Spleen (tissue), 11 donors: ENCODE data around the gene PAFAH1B1. TPM values are rescaled to one million over a fixed set of nuclear protein-coding genes. Genes with fewer than 3 reads are reported as not detected.
A peak's percentile ranks its signal among the peaks of the same experiment; 100 is the strongest.
"Not testable (repeated sequence)": the region's sequence is repeated elsewhere in the genome, so short reads cannot be mapped to it uniquely, and the experiment has no call there.

Source experiments
- DNase-seq: peaks from one replicate; pipeline ENCODE4 v3.0.0-alpha.2; 2020
- H3K27ac ChIP-seq, 8 donors: fragments of 200-600 bp; sonication (generic) in 7 of 8; 1 replicate in 4 of 8; 2 replicates in 4 of 8; pipeline versions ENCODE4 v1.5.0 to v1.8.0; 2016 to 2021; ENCODE audit warnings: inconsistent platforms in 4 of 8, mild to moderate bottlenecking in 4 of 8, moderate library complexity in 1 of 8
- H3K27me3 ChIP-seq, 7 donors: fragments of 200-600 bp; sonication (generic) in 6 of 7; replicated peaks in 1 of 7; 1 replicate in 4 of 7; 2 replicates in 3 of 7; pipeline versions ENCODE4 v1.5.0 to v1.8.0; 2016 to 2021; ENCODE audit warnings: inconsistent platforms in 3 of 7, mild to moderate bottlenecking in 1 of 7
- H3K36me3 ChIP-seq, 6 donors: fragments of 200-600 bp; sonication (generic) in 5 of 6; 1 replicate in 4 of 6; 2 replicates in 2 of 6; pipeline versions ENCODE4 v1.5.0 to v1.8.0; 2016 to 2021; ENCODE audit warnings: inconsistent platforms in 2 of 6
- H3K4me1 ChIP-seq, 6 donors: fragments of 200-600 bp; sonication (generic) in 5 of 6; 1 replicate in 3 of 6; 2 replicates in 3 of 6; pipeline versions ENCODE4 v1.5.0 to v1.8.0; 2016 to 2021; ENCODE audit warnings: inconsistent platforms in 3 of 6
- H3K4me3 ChIP-seq, 8 donors: fragments of 200-600 bp; sonication (generic) in 7 of 8; 1 replicate in 4 of 8; 2 replicates in 4 of 8; pipeline versions ENCODE4 v1.5.0 to v1.8.0; 2016 to 2021; ENCODE audit warnings: inconsistent platforms in 4 of 8, mild to moderate bottlenecking in 4 of 8, moderate library complexity in 2 of 8
- H3K9me3 ChIP-seq, 8 donors: fragments of 200-600 bp; sonication (generic) in 7 of 8; 1 replicate in 4 of 8; 2 replicates in 4 of 8; pipeline versions ENCODE4 v1.5.0 to v1.8.0; 2016 to 2021; ENCODE audit warnings: inconsistent platforms in 4 of 8
- CTCF ChIP-seq, 11 experiments: fragments of 200-600 bp in 7 of 11; fragments of 450-650 bp in 4 of 11; sonication (generic) in 4 of 11; IDR thresholded peaks in 8 of 11; conservative IDR thresholded peaks in 3 of 11; 1 replicate in 7 of 11; 2 replicates in 4 of 11; pipeline versions ENCODE4 v1.4.0 to v1.8.0; 2016 to 2021; ENCODE audit warnings: antibody characterized with exemption in 11 of 11, inconsistent platforms in 4 of 11, mild to moderate bottlenecking in 1 of 11
- POLR2A ChIP-seq, 3 donors: fragments of 450-650 bp; IDR thresholded peaks; one replicate each; pipeline ENCODE4 v1.5.1; 2017; ENCODE audit warnings: antibody characterized with exemption in 3 of 3, mild to moderate bottlenecking in 1 of 3
- POLR2AphosphoS5 ChIP-seq, 3 donors: sonication (generic); formaldehyde crosslinking; IDR thresholded peaks; one replicate each; pipeline ENCODE4 v1.5.1; 2017; ENCODE audit warnings: antibody characterized with exemption in 3 of 3
- WGBS, 5 donors: extraction: QIAGEN DNeasy Blood & Tissue Kit in 3 of 5; methylation state at CpG; one replicate each; pipeline versions ENCODE4 v1.1.5 to v1.1.7; 2013 to 2018; 5-methylcytosine and 5-hydroxymethylcytosine counted together
- intact Hi-C: fragments of 100-400 bp; cut with DNase I; formaldehyde crosslinking; loops from one replicate; pipeline ENCODE4 v1.15.0; 2023; ENCODE audit warnings: low total_unique reads
- polyA plus RNA-seq, 3 donors: library from polyadenylated mRNA; stranded (reverse); fragments of 200-250 nt; gene quantifications; one replicate each; pipeline ENCODE4 v1.2.1, GENCODE V29; 2013
- total RNA-seq, 7 donors: library from RNA; depleted of rRNA in 3 of 7; stranded (reverse); fragments of >200 nt in 3 of 7; fragmentation: NEBNext Ultra II Directional in 4 of 7; extraction: Animal tissue kit (Norgen Biotek cat#: 25700) in 4 of 7; gene quantifications; one replicate each; pipeline versions ENCODE4 v1.1.0 to v1.2.1, GENCODE V29; 2016 to 2021
- donor health status: healthy with polysubstance abuse.
- donor health status: DM: no; HTN: no; CAD: no; lungs with moderate emphysema.
- donor health status: DM: no; HTN: no; CAD: no.
- donor health status: Bipolar disorder and iron deficiency.
- donor health status: healthy.
- donor health status: DM: no; HTN: no; CAD: no.
- donor health status: DM: yes; HTN: yes; CAD: no.

PAFAH1B1 gene
- total and polyA plus RNA-seq, 10 donors = 20.8 to 175 (median 104) TPM

GRCh38 chr17:2622721-2623301 is 29.4 kb downstream of the PAFAH1B1 start:
- intact Hi-C loops, H3K27me3 ChIP-seq, H3K4me3 ChIP-seq, H3K9me3 ChIP-seq, DNase-seq: not testable (repeated sequence)
- peak in 1 of 3 donors; percentile 25 for TF ChIP-seq POLR2AphosphoS5 (IDR thresholded peaks at IDR 0.05)
- WGBS, 5 donors = 51 to 85% (median 63%) methylated on average over 3 to 4 of the region's 4 CpGs
- H3K4me1 ChIP-seq = peaks cover 19 to 100% (median 81%) of the 10 kb centered on the region in 6 donors
- peak overlapping the region in 1 of 8 donors; percentile 11 for H3K27ac ChIP-seq
- peaks cover 0 to 21% (median 5%) of the 10 kb centered on the region in 6 donors for H3K36me3 ChIP-seq

- TF ChIP-seq CTCF (IDR thresholded peaks at IDR 0.05 in 8 of 11, conservative IDR thresholded peaks at IDR 0.05 in 3 of 11) (no peak), POLR2A (IDR thresholded peaks at IDR 0.05) (no peak), POLR2AphosphoS5 (IDR thresholded peaks at IDR 0.05) (no peak)
- H3K4me3 ChIP-seq = peak overlapping the region in 1 of 8 donors; percentile 43
- WGBS, 5 donors = 33 to 46% (median 36%) methylated on average over 10 of the region's 10 CpGs
- peak overlapping the region in 7 of 8 donors; percentile 3 to 71 (median 60) for H3K27ac ChIP-seq
- no peaks in the 10 kb centered on the region for H3K27me3 ChIP-seq
- intact Hi-C loops = no loop called here
- no peak for DNase-seq
- peaks cover 21 to 100% (median 82%) of the 10 kb centered on the region in 6 donors for H3K4me1 ChIP-seq
- peaks cover 0 to 18% (median 5%) of the 10 kb centered on the region in 6 donors for H3K36me3 ChIP-seq
- H3K9me3 ChIP-seq = peaks cover 0 to 12% (median 0%) of the 10 kb centered on the region in 8 donors
Observed at GRCh38 chr17:2624292-2624731, 30.9 kb downstream of the PAFAH1B1 start.

- WGBS, 5 donors = 96 to 99% (median 98%) methylated on average over 7 of the region's 7 CpGs
- H3K27me3 ChIP-seq, H3K27ac ChIP-seq, H3K4me3 ChIP-seq, intact Hi-C loops, DNase-seq: not testable (repeated sequence)
- peaks cover 0 to 18% (median 5%) of the 10 kb centered on the region in 6 donors for H3K36me3 ChIP-seq
- peaks cover 24 to 100% (median 86%) of the 10 kb centered on the region in 6 donors for H3K4me1 ChIP-seq
- peaks cover 0 to 19% (median 0%) of the 10 kb centered on the region in 8 donors for H3K9me3 ChIP-seq
Observed at GRCh38 chr17:2626626-2627219, 33.3 kb downstream of the PAFAH1B1 start.

GRCh38 chr17:2628922-2629321 is 35.5 kb downstream of the PAFAH1B1 start:
- not testable (repeated sequence) for H3K27me3 ChIP-seq
- Histone ChIP-seq H3K4me1 (peaks cover 18 to 100% (median 87%) of the 10 kb centered on the region in 6 donors), H3K27ac (peak overlapping the region in 2 of 8 donors; percentile 18 to 48)

GRCh38 chr17:2631211-2631610 is 37.8 kb downstream of the PAFAH1B1 start:
- H3K27ac ChIP-seq = peak overlapping the region in 1 of 8 donors; percentile 17
- H3K4me3 ChIP-seq = no peak overlapping the region
- TF ChIP-seq CTCF (IDR thresholded peaks at IDR 0.05 in 8 of 11, conservative IDR thresholded peaks at IDR 0.05 in 3 of 11) (no peak), POLR2AphosphoS5 (IDR thresholded peaks at IDR 0.05) (no peak), POLR2A (IDR thresholded peaks at IDR 0.05) (no peak)
- peaks cover 0 to 19% (median 0%) of the 10 kb centered on the region in 8 donors for H3K9me3 ChIP-seq
- H3K27me3 ChIP-seq = no peaks in the 10 kb centered on the region
- intact Hi-C loops = no loop called here
- 80 to 92% (median 86%) methylated on average over 9 of the region's 9 CpGs for WGBS, 5 donors
- peaks cover 5 to 100% (median 81%) of the 10 kb centered on the region in 6 donors for H3K4me1 ChIP-seq
- peaks cover 0 to 21% (median 0%) of the 10 kb centered on the region in 6 donors for H3K36me3 ChIP-seq
- no peak for DNase-seq

More at GRCh38 chr17:2628922-2629321, 35.5 kb downstream of the PAFAH1B1 start:
- H3K4me3 ChIP-seq, H3K36me3 ChIP-seq, DNase-seq, intact Hi-C loops: not testable (repeated sequence)
- 34 to 53% (median 46%) methylated on average over 2 of the region's 2 CpGs for WGBS, 5 donors
- H3K9me3 ChIP-seq = peaks cover 0 to 19% (median 0%) of the 10 kb centered on the region in 8 donors
